HEK293 (cell line): ENCODE data around the gene PRX.

Experiments
- CTCF ChIA-PET: fragments of 350-600 bp; formaldehyde crosslinking; extraction: SDS; loops from one replicate; lab custom pipeline; 2021; ENCODE audit warnings: antibody characterized with exemption; lab: Yijun Ruan, JAX
- POLR2A ChIA-PET: fragments of 300-600 bp; formaldehyde crosslinking; extraction: SDS; loops from one replicate; lab custom pipeline; 2020; ENCODE audit warnings: antibody characterized with exemption, inconsistent platforms; lab: Yijun Ruan, JAX
- H3K27ac ChIP-seq: fragments of 200-500 bp; sonication (Bioruptor generic); 2 replicates; pipeline ENCODE4 v1.5.1; 2014; ENCODE audit warnings: low read depth, low read length, control low read depth, inconsistent platforms; ENCODE audit errors: extremely low read depth
- H3K36me3 ChIP-seq, 2 experiments: fragments of 200-500 bp in 1 of 2; sonication (Bioruptor generic) in 1 of 2; 1 replicate in 1 of 2; 2 replicates in 1 of 2; pipeline ENCODE4 v1.5.1; 2014 to 2017; ENCODE audit warnings: inconsistent platforms in 2 of 2, low read length in 2 of 2; ENCODE audit not compliant: control insufficient read depth in 2 of 2, insufficient read depth in 1 of 2
- H3K4me1 ChIP-seq: fragments of 200-500 bp; sonication (Bioruptor generic); 2 replicates; pipeline ENCODE4 v1.5.1; 2014; ENCODE audit warnings: mild to moderate bottlenecking, low read length, inconsistent platforms; ENCODE audit not compliant: control insufficient read depth, insufficient read depth
- H3K4me3 ChIP-seq: 2 replicates; pipeline ENCODE4 v1.5.1; 2011; ENCODE audit warnings: low read depth, mild to moderate bottlenecking, control low read depth, low read length, moderate library complexity
- H3K9me3 ChIP-seq: fragments of 200-500 bp; sonication (Bioruptor generic); 2 replicates; pipeline ENCODE4 v1.5.1; 2014; ENCODE audit warnings: low read depth, low read length, inconsistent platforms; ENCODE audit not compliant: control insufficient read depth, insufficient read depth
- GLIS1 ChIP-seq: fragments of 450-650 bp; formaldehyde crosslinking; IDR thresholded peaks from 2 replicates; pipeline ENCODE4 v1.5.1; 2016; ENCODE audit warnings: missing biosample characterization, missing genetic modification characterization
- GLIS2 ChIP-seq: fragments of 450-650 bp; formaldehyde crosslinking; IDR thresholded peaks from 2 replicates; pipeline ENCODE4 v1.5.1; 2016; ENCODE audit warnings: missing biosample characterization, missing genetic modification characterization
- HIC1 ChIP-seq: fragments of 450-650 bp; formaldehyde crosslinking; IDR thresholded peaks from 2 replicates; pipeline ENCODE4 v1.5.1; 2016; ENCODE audit warnings: missing biosample characterization, missing genetic modification characterization
- MZF1 ChIP-seq: fragments of 450-650 bp; formaldehyde crosslinking; IDR thresholded peaks from 2 replicates; pipeline ENCODE4 v1.5.1; 2017; ENCODE audit warnings: missing biosample characterization, missing genetic modification characterization, borderline replicate concordance
- PBX3 ChIP-seq: sonication (generic); formaldehyde crosslinking; IDR thresholded peaks from 2 replicates; pipeline ENCODE4 v1.8.1; 2022; ENCODE audit warnings: mild to moderate bottlenecking, moderate library complexity, missing genetic modification reagents
- PRDM10 ChIP-seq: fragments of 450-650 bp; formaldehyde crosslinking; IDR thresholded peaks from 2 replicates; pipeline ENCODE4 v1.5.1; 2016; ENCODE audit warnings: missing biosample characterization, missing genetic modification characterization
- PRDM6 ChIP-seq: fragments of 450-650 bp; formaldehyde crosslinking; IDR thresholded peaks from 2 replicates; pipeline ENCODE4 v1.5.1; 2017; ENCODE audit warnings: missing biosample characterization, missing genetic modification characterization
- REST ChIP-seq: fragments of 450-650 bp; formaldehyde crosslinking; IDR thresholded peaks from 2 replicates; pipeline ENCODE4 v1.5.1; 2016; ENCODE audit warnings: missing biosample characterization, missing genetic modification characterization
- SP3 ChIP-seq: fragments of 450-650 bp; formaldehyde crosslinking; IDR thresholded peaks from 2 replicates; pipeline ENCODE4 v1.5.1; 2016; ENCODE audit warnings: missing biosample characterization, missing genetic modification characterization
- ZBTB6 ChIP-seq: fragments of 450-650 bp; formaldehyde crosslinking; IDR thresholded peaks from 2 replicates; pipeline ENCODE4 v1.5.1; 2017; ENCODE audit warnings: missing biosample characterization, missing genetic modification characterization
- ZNF19 ChIP-seq: fragments of 450-650 bp; formaldehyde crosslinking; IDR thresholded peaks from 2 replicates; pipeline ENCODE4; 2016; ENCODE audit warnings: missing biosample characterization, missing genetic modification characterization, low read depth
- ZNF23 ChIP-seq: fragments of 450-650 bp; formaldehyde crosslinking; IDR thresholded peaks from 2 replicates; pipeline ENCODE4 v1.5.1; 2016; ENCODE audit warnings: missing biosample characterization, missing genetic modification characterization, borderline replicate concordance
- ZNF335 ChIP-seq: fragments of 450-650 bp; formaldehyde crosslinking; conservative IDR thresholded peaks from 2 replicates; pipeline ENCODE4 v1.5.1; 2016; ENCODE audit warnings: missing biosample characterization, missing genetic modification characterization
- ZNF362 ChIP-seq: fragments of 450-650 bp; formaldehyde crosslinking; IDR thresholded peaks from 2 replicates; pipeline ENCODE4 v1.5.1; 2016; ENCODE audit warnings: missing biosample characterization, missing genetic modification characterization
- ZNF366 ChIP-seq: fragments of 450-650 bp; formaldehyde crosslinking; conservative IDR thresholded peaks from 2 replicates; pipeline ENCODE4 v1.5.1; 2016; ENCODE audit warnings: missing biosample characterization, missing genetic modification characterization
- ZNF560 ChIP-seq: fragments of 450-650 bp; formaldehyde crosslinking; IDR thresholded peaks from 2 replicates; pipeline ENCODE4 v1.5.1; 2017; ENCODE audit warnings: missing biosample characterization, missing genetic modification characterization, borderline replicate concordance
- ZNF600 ChIP-seq: fragments of 450-650 bp; formaldehyde crosslinking; IDR thresholded peaks from 2 replicates; pipeline ENCODE4 v1.5.1; 2016; ENCODE audit warnings: missing biosample characterization, missing genetic modification characterization
- ZNF677 ChIP-seq: fragments of 450-650 bp; IDR thresholded peaks from 2 replicates; pipeline ENCODE4 v1.5.0; 2018; ENCODE audit warnings: missing biosample characterization, mild to moderate bottlenecking, missing genetic modification characterization, moderate library complexity

PRX gene

GRCh38 chr19:40365613-40366401, 47.4 kb downstream of the PRX start (continued):
- TF ChIP-seq HIC1 (tag by site-specific recombination) (peak; percentile 43; the same call in 1 of the 2 replicates), ZNF23 (tag by site-specific recombination) (no peak), GLIS2 (tag by site-specific recombination) (peak; percentile 56), ZNF560 (tag by site-specific recombination) (no peak), SP3 (peak; percentile 82), ZNF600 (tag by site-specific recombination) (peak; percentile 23; the same call in 1 of the 2 replicates), ZNF335 (tag by site-specific recombination) (peak; percentile 74), PRDM10 (tag by site-specific recombination) (0 out of 2 replicates have a peak, but pooled peaks have one; percentile 17)

GRCh38 chr19:40365010-40365409, 48.2 kb downstream of the PRX start:
- H3K4me3 ChIP-seq = no peak overlapping the region
- ChIA-PET CTCF (interaction anchor here (0.6 to 2.6 kb wide), 6 partner anchors 34 to 238 kb away, joined by 3 to 15 read pairs (median 4); no protein-coding TSS in a partner anchor), POLR2A (interaction anchor here (0.6 to 3.2 kb wide), 25 partner anchors 10 to 531 kb away, joined by 3 to 45 read pairs (median 6); partner anchors contain the start of genes BLVRB, C19orf47, DYRK1B and PLD3)
- H3K36me3 ChIP-seq = peaks cover 32 to 44% of the 10 kb centered on the region in 2 experiments
- peak overlapping the region; percentile 46; the same call in 1 of the 2 replicates for H3K27ac ChIP-seq
- H3K4me1 ChIP-seq = peaks cover 35% of the 10 kb centered on the region
- H3K9me3 ChIP-seq = no peaks in the 10 kb centered on the region
- no peak for TF ChIP-seq ZBTB6 (tag by site-specific recombination)
- no peak for TF ChIP-seq PRDM6 (tag by site-specific recombination)
- no peak for TF ChIP-seq ZNF362 (tag by site-specific recombination)
- no peak for TF ChIP-seq REST (tag by site-specific recombination)
- TF ChIP-seq GLIS1 (tag by site-specific recombination) = no peak
- no peak for TF ChIP-seq PBX3 (CRISPR knock-in tag)
- TF ChIP-seq MZF1 = no peak
- TF ChIP-seq ZNF677 = no peak
- 0 out of 2 replicates have a peak, but pooled peaks have one; percentile 17 for TF ChIP-seq ZNF366
- no peak for TF ChIP-seq ZNF19 (tag by site-specific recombination)
